HCT116 (cell line): ENCODE results near the gene ARHGAP45. TPM values are rescaled to one million over a fixed set of nuclear protein-coding genes. Genes with fewer than 3 reads are reported as not detected.

Experiments
- ATAC-seq: fragments of 200-7000 bp; cut with Tn5 transposase; 2 replicates; pipeline ENCODE4 v1.9.1; 2020; ENCODE audit warnings: mild to moderate bottlenecking, moderate library complexity
- BruUV-seq: library from RNA; stranded (reverse); fragments of 400-500 nt; replicated peaks from 2 replicates; lab custom pipeline; 2021; lab: Mats Ljungman, UMichigan
- CTCF ChIA-PET: fragments of 300-600 bp; sonication (Branson Sonifier 250); formaldehyde crosslinking; loops from one replicate; lab custom pipeline; 2021; ENCODE audit warnings: antibody characterized with exemption; lab: Charles Lee
- POLR2A ChIA-PET: fragments of 300-600, 350-600 bp; sonication (Branson Sonifier 250); formaldehyde crosslinking; loops from one replicate; lab custom pipeline; 2021; ENCODE audit warnings: antibody characterized with exemption; lab: Charles Lee
- RAD21 ChIA-PET, 2 experiments: fragments of 300-600 bp; sonication (Branson Sonifier 250); formaldehyde crosslinking; loops; one replicate each; lab custom pipeline; 2023; ENCODE audit warnings: low total read pairs in 2 of 2; ENCODE audit not compliant: uncharacterized antibody in 2 of 2, unreplicated experiment in 2 of 2, low non-redundant PET in 1 of 2; lab: Charles Lee
- DNase-seq: peaks from one replicate; pipeline ENCODE4 v3.0.0-alpha.2; 2010; ENCODE audit warnings: low read depth, low spot score
- H2AFZ ChIP-seq: fragments of 200-600 bp; shearing (Covaris generic), sonication (generic); 2 replicates; pipeline ENCODE4 v1.6.1; 2017; ENCODE audit warnings: low read depth, mixed run types, mixed read lengths, antibody characterized with exemption, low read length; ENCODE audit not compliant: poor library complexity, severe bottlenecking
- H3K27ac ChIP-seq: 2 replicates; pipeline ENCODE4 v1.5.1; 2012; ENCODE audit warnings: low read depth, low read length
- H3K27me3 ChIP-seq: fragments of 200-600 bp; sonication (generic); 2 replicates; pipeline ENCODE4 v1.6.1; 2016; ENCODE audit warnings: mixed run types, low read length, mixed read lengths; ENCODE audit not compliant: insufficient read depth
- H3K36me3 ChIP-seq, 2 experiments: fragments of 200-500 bp in 1 of 2; fragments of 200-600 bp in 1 of 2; sonication (Bioruptor generic) in 1 of 2; sonication (generic) in 1 of 2; 2 replicates each; pipeline versions ENCODE4 v1.5.1 to v1.6.1; 2014 to 2016; ENCODE audit warnings: low read length in 2 of 2, inconsistent platforms in 1 of 2, mixed read lengths in 1 of 2, mixed run types in 1 of 2; ENCODE audit not compliant: insufficient read depth in 2 of 2, control insufficient read depth in 1 of 2
- H3K4me1 ChIP-seq, 2 experiments: fragments of 200-600 bp in 1 of 2; sonication (generic) in 1 of 2; 2 replicates each; pipeline versions ENCODE4 v1.5.1 to v1.6.1; 2012 to 2017; ENCODE audit warnings: low read length in 2 of 2, inconsistent platforms in 1 of 2, mild to moderate bottlenecking in 1 of 2, mixed read lengths in 1 of 2, mixed run types in 1 of 2, moderate library complexity in 1 of 2; ENCODE audit not compliant: insufficient read depth in 2 of 2, control insufficient read depth in 1 of 2
- H3K4me2 ChIP-seq: fragments of 200-600 bp; sonication (generic); 2 replicates; pipeline ENCODE4 v1.6.1; 2017; ENCODE audit warnings: mixed run types, low read length, mixed read lengths
- H3K4me3 ChIP-seq, 2 experiments: fragments of 200-600 bp in 1 of 2; sonication (generic) in 1 of 2; replicated peaks in 1 of 2; 2 replicates each; pipeline ENCODE4 v1.5.1; 2011 to 2016; ENCODE audit warnings: low read length in 2 of 2, control low read depth in 1 of 2, low read depth in 1 of 2, mild to moderate bottlenecking in 1 of 2, mixed read lengths in 1 of 2, mixed run types in 1 of 2
- H3K79me2 ChIP-seq: fragments of 200-600 bp; sonication (generic); 2 replicates; pipeline ENCODE4 v1.6.1; 2017; ENCODE audit warnings: mild to moderate bottlenecking, mixed run types, low read length, moderate library complexity, mixed read lengths; ENCODE audit not compliant: insufficient read depth
- H3K9ac ChIP-seq: fragments of 200-600 bp; sonication (generic); 2 replicates; pipeline ENCODE4 v1.6.1; 2016; ENCODE audit warnings: low read length, mixed read lengths
- H3K9me2 ChIP-seq: fragments of 200-600 bp; sonication (generic), shearing (Covaris generic); 2 replicates; pipeline ENCODE4 v1.6.1; 2017; ENCODE audit warnings: mixed run types, mild to moderate bottlenecking, moderate library complexity; ENCODE audit not compliant: insufficient read depth
- H3K9me3 ChIP-seq, 2 experiments: fragments of 200-500 bp in 1 of 2; fragments of 200-600 bp in 1 of 2; sonication (Bioruptor generic) in 1 of 2; sonication (generic) in 1 of 2; 2 replicates each; pipeline ENCODE4 v1.6.1; 2014 to 2017; ENCODE audit warnings: low read length in 2 of 2, mixed read lengths in 2 of 2, inconsistent platforms in 1 of 2, low read depth in 1 of 2, mild to moderate bottlenecking in 1 of 2, mixed run types in 1 of 2, moderate library complexity in 1 of 2; ENCODE audit not compliant: control insufficient read depth in 1 of 2, insufficient read depth in 1 of 2
- H4K20me1 ChIP-seq: fragments of 200-600 bp; sonication (generic), shearing (Covaris generic); 2 replicates; pipeline ENCODE4 v1.6.1; 2017; ENCODE audit warnings: mixed run types, mild to moderate bottlenecking, moderate library complexity; ENCODE audit not compliant: insufficient read depth
- CBX3 ChIP-seq: IDR thresholded peaks from 2 replicates; pipeline ENCODE4 v1.6.1; 2012; ENCODE audit warnings: low read depth
- CEBPB ChIP-seq: IDR thresholded peaks from 2 replicates; pipeline ENCODE4 v1.6.1; 2012; ENCODE audit warnings: low read depth
- CTCF ChIP-seq, 3 experiments: fragments of 200-600 bp in 1 of 3; sonication (generic) in 1 of 3; IDR thresholded peaks in 2 of 3; conservative IDR thresholded peaks in 1 of 3; 2 replicates each; pipeline ENCODE4 v1.5.1; 2012 to 2017; ENCODE audit warnings: low read depth in 2 of 3, low read length in 2 of 3, antibody characterized with exemption in 1 of 3, borderline replicate concordance in 1 of 3, control low read depth in 1 of 3, mild to moderate bottlenecking in 1 of 3, mixed read lengths in 1 of 3, mixed run types in 1 of 3, moderate library complexity in 1 of 3; ENCODE audit not compliant: insufficient read depth in 1 of 3
- EGR1 ChIP-seq: IDR thresholded peaks from 2 replicates; pipeline ENCODE4 v1.6.1; 2012; ENCODE audit warnings: low read depth
- EZH2 ChIP-seq: fragments of 200-600 bp; sonication (generic); IDR thresholded peaks from 2 replicates; pipeline ENCODE4 v1.6.1; 2017; ENCODE audit warnings: antibody characterized with exemption, mixed run types
- FOSL1 ChIP-seq: IDR thresholded peaks from 2 replicates; pipeline ENCODE4 v1.6.1; 2012; ENCODE audit warnings: low read depth
- JUND ChIP-seq: IDR thresholded peaks from 2 replicates; pipeline ENCODE4 v1.6.1; 2012
- POLR2A ChIP-seq: IDR thresholded peaks from 2 replicates; pipeline ENCODE4 v1.7.0; 2011; ENCODE audit warnings: borderline replicate concordance; ENCODE audit not compliant: insufficient read depth, insufficient read length; ENCODE audit errors: extremely low read depth
- POLR2AphosphoS5 ChIP-seq: IDR thresholded peaks from 2 replicates; pipeline ENCODE4 v1.6.1; 2011; ENCODE audit warnings: mild to moderate bottlenecking, low read depth, low read length, moderate library complexity
- RAD21 ChIP-seq: IDR thresholded peaks from 2 replicates; pipeline ENCODE4 v1.6.1; 2012; ENCODE audit warnings: low read depth, mild to moderate bottlenecking
- REST ChIP-seq: IDR thresholded peaks from 2 replicates; pipeline ENCODE4 v1.6.1; 2012; ENCODE audit warnings: low read depth
- SIN3A ChIP-seq: IDR thresholded peaks from 2 replicates; pipeline ENCODE4 v1.6.1; 2012; ENCODE audit warnings: low read depth
- SP1 ChIP-seq: IDR thresholded peaks from 2 replicates; pipeline ENCODE4 v1.6.1; 2012; ENCODE audit warnings: low read depth
- TCF7L2 ChIP-seq: IDR thresholded peaks from 2 replicates; pipeline ENCODE4 v1.7.0; 2011; ENCODE audit warnings: borderline replicate concordance, inconsistent platforms; ENCODE audit not compliant: insufficient read depth, insufficient read length; ENCODE audit errors: extremely low read depth
- ZBTB33 ChIP-seq: IDR thresholded peaks from 2 replicates; pipeline ENCODE4 v1.6.1; 2011; ENCODE audit warnings: mild to moderate bottlenecking, low read length, moderate library complexity; ENCODE audit not compliant: insufficient replicate concordance; ENCODE audit errors: extremely low read depth
- ZFX ChIP-seq: fragments of 450-650 bp; IDR thresholded peaks from 2 replicates; pipeline ENCODE4 v1.6.1; 2017
- ZNF274 ChIP-seq: fragments of 200-500 bp; sonication (Bioruptor generic); IDR thresholded peaks from 2 replicates; pipeline ENCODE4 v1.6.1; 2014; ENCODE audit warnings: mild to moderate bottlenecking, low read depth, low read length, inconsistent platforms
- intact Hi-C: fragments of 100-400 bp; cut with micrococcal nuclease; formaldehyde crosslinking; loops from 2 replicates; pipeline ENCODE4 v1.10.0; 2022
- total RNA-seq: library from RNA; stranded (reverse); gene quantifications from one replicate; pipeline ENCODE4 v1.2.1, GENCODE V29; 2021; ENCODE audit not compliant: unreplicated experiment

Gene ARHGAP45
- total RNA-seq, 1 experiment from 2014 or later, result 30.4 TPM

- BruUV-seq, result no TSS peak
- ChIA-PET RAD21 (no interaction called here), POLR2A (no interaction called here), CTCF (no interaction called here)
- DNase-seq, result no peak
- H4K20me1 ChIP-seq, result no peaks in the 10 kb centered on the region
- H3K9me2 ChIP-seq, result no peaks in the 10 kb centered on the region
- H3K4me2 ChIP-seq, result no peak overlapping the region
- ATAC-seq, result no peak
- no peak overlapping the region for H2AFZ ChIP-seq
- H3K27me3 ChIP-seq, result no peaks in the 10 kb centered on the region
- peaks cover 2 to 9% of the 10 kb centered on the region in 2 experiments; a peak in 3 of 4 replicates for H3K36me3 ChIP-seq
- H3K27ac ChIP-seq, result peak overlapping the region; percentile 8; the same call in 1 of the 2 replicates
- H3K4me1 ChIP-seq, result peaks cover 0 to 16% of the 10 kb centered on the region in 2 experiments; a peak in 3 of 4 replicates
- H3K4me3 ChIP-seq, result no peak overlapping the region
- TF ChIP-seq ZNF274, result no peak
- TF ChIP-seq CBX3, result no peak
- TF ChIP-seq JUND, result no peak
- no peak for TF ChIP-seq EZH2
- no peak for TF ChIP-seq POLR2A
- no peak for TF ChIP-seq CEBPB
- no peak for TF ChIP-seq ZBTB33
- no peak for TF ChIP-seq CTCF (IDR thresholded peaks at IDR 0.05 in 2 of 3, conservative IDR thresholded peaks at IDR 0.05 in 1 of 3; ENCODE audit: borderline replicate concordance in 1 of 3, insufficient read depth in 1 of 3, low read depth in 2 of 3, low read length in 2 of 3)
- no peak for TF ChIP-seq FOSL1
- TF ChIP-seq TCF7L2, result no peak
- TF ChIP-seq EGR1, result no peak
- TF ChIP-seq REST, result no peak
- TF ChIP-seq SIN3A, result no peak
- no peak for TF ChIP-seq POLR2AphosphoS5
- TF ChIP-seq RAD21, result no peak
- no peak for TF ChIP-seq SP1
- TF ChIP-seq ZFX, result no peak
- intact Hi-C loops, result no loop called here
- no peaks in the 10 kb centered on the region for H3K9me3 ChIP-seq
- no peaks in the 10 kb centered on the region for H3K79me2 ChIP-seq
- H3K9ac ChIP-seq, result no peak overlapping the region
Observed at GRCh38 chr19:1051791-1052190, 15.2 kb upstream of the ARHGAP45 start.
